ENCODE results near the gene HIF1AN.

The HIF1AN gene

DNA sequence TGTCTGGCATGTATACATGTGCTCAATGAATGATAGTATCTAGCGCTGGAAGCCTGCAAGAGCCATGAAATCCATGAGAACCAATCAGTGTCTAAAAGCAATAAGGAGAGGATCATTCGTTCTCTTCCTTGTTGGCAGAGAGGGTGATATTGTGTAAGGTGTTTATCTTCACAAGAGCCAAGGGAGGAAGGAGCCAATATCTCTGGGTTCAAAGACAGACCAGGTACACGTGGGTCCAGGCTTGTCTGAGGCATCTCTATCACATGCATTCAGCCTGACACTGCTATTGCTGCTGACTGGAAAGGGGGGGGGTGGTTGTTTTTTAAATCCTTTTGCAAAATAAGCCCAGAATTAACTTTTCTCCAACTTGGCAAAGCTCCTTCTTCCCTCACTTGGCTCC is 20.1 kb upstream of the HIF1AN start:
- H3K27me3 ChIP-seq (ENCODE audit: control insufficient read depth in 3 of 3, insufficient read depth in 3 of 3, low read depth in 1 of 3, low read length in 3 of 3), result peaks cover 0 to 9% (median 0%) of the 10 kb centered on the region in 3 experiments
- H3K27ac ChIP-seq (replicated peaks; ENCODE audit: low read length), result no peak overlapping the region
- no peak overlapping the region for H2BK5ac ChIP-seq (ENCODE audit: low read length)
- H3K79me1 ChIP-seq (ENCODE audit: low read depth, low read length), result no peaks in the 10 kb centered on the region
- H3K4ac ChIP-seq (ENCODE audit: low read length), result no peak overlapping the region
- no peak overlapping the region for H4K91ac ChIP-seq (ENCODE audit: low read depth, low read length, poor library complexity)
- H3K4me3 ChIP-seq (ENCODE audit: low read length in 2 of 2), result no peak overlapping the region
- H3K14ac ChIP-seq (ENCODE audit: low read length), result no peak overlapping the region
- no peak overlapping the region for H3K4me2 ChIP-seq (ENCODE audit: insufficient read depth, low read length, poor library complexity, severe bottlenecking)
- H2BK12ac ChIP-seq (ENCODE audit: low read length), result no peak overlapping the region
- no peak overlapping the region for H2BK120ac ChIP-seq (ENCODE audit: low read depth, low read length)
- H3K9me3 ChIP-seq (replicated peaks in 1 of 2; ENCODE audit: control insufficient read depth in 2 of 2, insufficient read depth in 1 of 2, low read depth in 1 of 2, low read length in 2 of 2), result no peaks in the 10 kb centered on the region
- H3K36me3 ChIP-seq (replicated peaks in 1 of 2; ENCODE audit: control insufficient read depth in 2 of 2, insufficient read depth in 2 of 2, low read length in 2 of 2), result peaks cover 1 to 9% of the 10 kb centered on the region in 2 donors
- H2AK5ac ChIP-seq (ENCODE audit: low read depth, low read length), result no peak overlapping the region
- no peak for DNase-seq (ENCODE audit: low spot score)
- no peak overlapping the region for H3K23ac ChIP-seq (ENCODE audit: low read depth, low read length, poor library complexity)
- no peak overlapping the region for H3K18ac ChIP-seq (ENCODE audit: low read length)
- WGBS, 2 donors (ENCODE audit: extremely low coverage in 2 of 2, insufficient read length in 2 of 2, insufficient replicate concordance in 1 of 2), result no CpG with 5 or more reads among the region's 3 CpGs
- H3K9ac ChIP-seq (ENCODE audit: low read depth, low read length, poor library complexity), result no peak overlapping the region
- no peak overlapping the region for H4K8ac ChIP-seq (ENCODE audit: low read depth, low read length)
- no peak overlapping the region for H2BK15ac ChIP-seq (ENCODE audit: low read length)
- no peaks in the 10 kb centered on the region for H3K4me1 ChIP-seq (ENCODE audit: control insufficient read depth in 2 of 2, insufficient read depth in 1 of 2, low read depth in 1 of 2, low read length in 2 of 2)
- H2AFZ ChIP-seq (ENCODE audit: low read length), result no peak overlapping the region

DNA sequence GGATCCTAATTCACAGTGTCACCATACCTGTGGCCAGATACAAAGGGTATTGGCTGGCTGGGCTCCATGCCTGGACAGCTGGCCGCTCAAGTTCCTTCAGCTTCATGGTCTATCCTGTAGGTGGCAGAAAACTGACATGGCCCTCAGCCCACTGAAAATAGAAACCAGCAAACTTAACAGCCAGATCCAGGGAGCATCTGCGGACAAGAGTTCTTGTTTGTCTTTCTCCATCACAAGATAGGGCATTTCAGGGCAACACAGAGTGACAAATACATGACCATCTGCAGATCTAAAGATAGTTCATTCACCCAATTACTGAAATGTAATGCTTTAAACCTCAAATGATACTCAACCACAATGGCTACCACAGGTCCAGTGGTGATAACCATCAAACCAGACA is 18.9 kb upstream of the HIF1AN start:
- no peak overlapping the region for H3K27ac ChIP-seq (replicated peaks; ENCODE audit: low read length)
- no peak overlapping the region for H3K14ac ChIP-seq (ENCODE audit: low read length)
- no peak overlapping the region for H4K91ac ChIP-seq (ENCODE audit: low read depth, low read length, poor library complexity)
- H3K36me3 ChIP-seq (replicated peaks in 1 of 2; ENCODE audit: control insufficient read depth in 2 of 2, insufficient read depth in 2 of 2, low read length in 2 of 2), result peaks cover 0 to 9% of the 10 kb centered on the region in 2 donors
- no peak overlapping the region for H2BK12ac ChIP-seq (ENCODE audit: low read length)
- no peak for DNase-seq (ENCODE audit: low spot score)
- no peak overlapping the region for H3K4ac ChIP-seq (ENCODE audit: low read length)
- no peak overlapping the region for H3K23ac ChIP-seq (ENCODE audit: low read depth, low read length, poor library complexity)
- H3K79me1 ChIP-seq (ENCODE audit: low read depth, low read length), result no peaks in the 10 kb centered on the region
- no peak overlapping the region for H2BK5ac ChIP-seq (ENCODE audit: low read length)
- H3K9me3 ChIP-seq (replicated peaks in 1 of 2; ENCODE audit: control insufficient read depth in 2 of 2, insufficient read depth in 1 of 2, low read depth in 1 of 2, low read length in 2 of 2), result no peaks in the 10 kb centered on the region
- no peak overlapping the region for H3K4me3 ChIP-seq (ENCODE audit: low read length in 2 of 2)
- no CpG with 5 or more reads among the region's 2 CpGs for WGBS, 2 donors (ENCODE audit: extremely low coverage in 2 of 2, insufficient read length in 2 of 2, insufficient replicate concordance in 1 of 2)
- no peak overlapping the region for H2BK120ac ChIP-seq (ENCODE audit: low read depth, low read length)
- no peak overlapping the region for H2AK5ac ChIP-seq (ENCODE audit: low read depth, low read length)
- no peak overlapping the region for H3K9ac ChIP-seq (ENCODE audit: low read depth, low read length, poor library complexity)
- H3K18ac ChIP-seq (ENCODE audit: low read length), result no peak overlapping the region
- no peak overlapping the region for H4K8ac ChIP-seq (ENCODE audit: low read depth, low read length)
- H2AFZ ChIP-seq (ENCODE audit: low read length), result no peak overlapping the region
- H3K4me1 ChIP-seq (ENCODE audit: control insufficient read depth in 2 of 2, insufficient read depth in 1 of 2, low read depth in 1 of 2, low read length in 2 of 2), result no peaks in the 10 kb centered on the region
- no peak overlapping the region for H2BK15ac ChIP-seq (ENCODE audit: low read length)
- peaks cover 0 to 13% (median 0%) of the 10 kb centered on the region in 3 experiments for H3K27me3 ChIP-seq (ENCODE audit: control insufficient read depth in 3 of 3, insufficient read depth in 3 of 3, low read depth in 1 of 3, low read length in 3 of 3)
- H3K4me2 ChIP-seq (ENCODE audit: insufficient read depth, low read length, poor library complexity, severe bottlenecking), result no peak overlapping the region

- Histone ChIP-seq H3K4me3 (ENCODE audit: low read length in 2 of 2) (peak overlapping the region in 1 of 2 donors; percentile 53), H2BK15ac (ENCODE audit: low read length) (no peak overlapping the region), H3K4ac (ENCODE audit: low read length) (no peak overlapping the region), H3K4me1 (ENCODE audit: control insufficient read depth in 2 of 2, insufficient read depth in 1 of 2, low read depth in 1 of 2, low read length in 2 of 2) (no peaks in the 10 kb centered on the region), H3K79me1 (ENCODE audit: low read depth, low read length) (no peaks in the 10 kb centered on the region), H2BK5ac (ENCODE audit: low read length) (no peak overlapping the region), H3K9me3 (replicated peaks in 1 of 2; ENCODE audit: control insufficient read depth in 2 of 2, insufficient read depth in 1 of 2, low read depth in 1 of 2, low read length in 2 of 2) (no peaks in the 10 kb centered on the region), H2AFZ (ENCODE audit: low read length) (peak overlapping the region; percentile 93), H3K27me3 (ENCODE audit: control insufficient read depth in 3 of 3, insufficient read depth in 3 of 3, low read depth in 1 of 3, low read length in 3 of 3) (peaks cover 0 to 13% (median 0%) of the 10 kb centered on the region in 3 experiments), H2BK12ac (ENCODE audit: low read length) (no peak overlapping the region), H3K36me3 (replicated peaks in 1 of 2; ENCODE audit: control insufficient read depth in 2 of 2, insufficient read depth in 2 of 2, low read length in 2 of 2) (peaks cover 0 to 26% of the 10 kb centered on the region in 2 donors), H3K14ac (ENCODE audit: low read length) (no peak overlapping the region), H4K91ac (ENCODE audit: low read depth, low read length, poor library complexity) (no peak overlapping the region), H3K23ac (ENCODE audit: low read depth, low read length, poor library complexity) (no peak overlapping the region), H4K8ac (ENCODE audit: low read depth, low read length) (no peak overlapping the region), H3K4me2 (ENCODE audit: insufficient read depth, low read length, poor library complexity, severe bottlenecking) (no peak overlapping the region), H3K27ac (replicated peaks; ENCODE audit: low read length) (no peak overlapping the region), H2AK5ac (ENCODE audit: low read depth, low read length) (no peak overlapping the region), H3K9ac (ENCODE audit: low read depth, low read length, poor library complexity) (no peak overlapping the region), H3K18ac (ENCODE audit: low read length) (no peak overlapping the region), H2BK120ac (ENCODE audit: low read depth, low read length) (no peak overlapping the region)
- no CpG with 5 or more reads among the region's 7 CpGs for WGBS, 2 donors (ENCODE audit: extremely low coverage in 2 of 2, insufficient read length in 2 of 2, insufficient replicate concordance in 1 of 2)
- peak; percentile 58 for DNase-seq (ENCODE audit: low spot score)
Measured at GRCh38 chr10:100518761-100519241, 16.9 kb upstream of the HIF1AN start.

- no peak within 1 kb of the TSS for H4K8ac ChIP-seq (ENCODE audit: low read depth, low read length)
- no peak within 1 kb of the TSS for H2BK120ac ChIP-seq (ENCODE audit: low read depth, low read length)
- H3K23ac ChIP-seq (ENCODE audit: low read depth, low read length, poor library complexity), result peak within 1 kb of the TSS; percentile 13
- no peaks in the 10 kb centered on the region for H3K4me1 ChIP-seq (ENCODE audit: control insufficient read depth in 2 of 2, insufficient read depth in 1 of 2, low read depth in 1 of 2, low read length in 2 of 2)
- H3K36me3 ChIP-seq (replicated peaks in 1 of 2; ENCODE audit: control insufficient read depth in 2 of 2, insufficient read depth in 2 of 2, low read length in 2 of 2), result peaks cover 4 to 33% of the 10 kb centered on the region in 2 donors
- peak within 1 kb of the TSS; percentile 87 for H3K9ac ChIP-seq (ENCODE audit: low read depth, low read length, poor library complexity)
- H3K14ac ChIP-seq (ENCODE audit: low read length), result no peak within 1 kb of the TSS
- H4K91ac ChIP-seq (ENCODE audit: low read depth, low read length, poor library complexity), result no peak within 1 kb of the TSS
- H2BK12ac ChIP-seq (ENCODE audit: low read length), result no peak within 1 kb of the TSS
- no peaks in the 10 kb centered on the region for H3K9me3 ChIP-seq (replicated peaks in 1 of 2; ENCODE audit: control insufficient read depth in 2 of 2, insufficient read depth in 1 of 2, low read depth in 1 of 2, low read length in 2 of 2)
- no CpG with 5 or more reads among the region's 72 CpGs for whole genome bisulfite sequencing, 2 donors (ENCODE audit: extremely low coverage in 2 of 2, insufficient read length in 2 of 2, insufficient replicate concordance in 1 of 2)
- H2AFZ ChIP-seq (ENCODE audit: low read length), result peak within 1 kb of the TSS; percentile 93
- peaks cover 0 to 13% (median 0%) of the 10 kb centered on the region in 3 experiments for H3K27me3 ChIP-seq (ENCODE audit: control insufficient read depth in 3 of 3, insufficient read depth in 3 of 3, low read depth in 1 of 3, low read length in 3 of 3)
- no peak within 1 kb of the TSS for H2AK5ac ChIP-seq (ENCODE audit: low read depth, low read length)
- no peaks in the 10 kb centered on the region for H3K79me1 ChIP-seq (ENCODE audit: low read depth, low read length)
- DNase-seq (ENCODE audit: low spot score), result peak; percentile 54
- H3K4ac ChIP-seq (ENCODE audit: low read length), result no peak within 1 kb of the TSS
- peak within 1 kb of the TSS; percentile 94 for H3K4me2 ChIP-seq (ENCODE audit: insufficient read depth, low read length, poor library complexity, severe bottlenecking)
- H2BK15ac ChIP-seq (ENCODE audit: low read length), result no peak within 1 kb of the TSS
- H2BK5ac ChIP-seq (ENCODE audit: low read length), result no peak within 1 kb of the TSS
- peak within 1 kb of the TSS; percentile 53 to 78 for H3K4me3 ChIP-seq (ENCODE audit: low read length in 2 of 2)
- peak within 1 kb of the TSS; percentile 54 for H3K18ac ChIP-seq (ENCODE audit: low read length)
- H3K27ac ChIP-seq (replicated peaks; ENCODE audit: low read length), result no peak within 1 kb of the TSS
Measured at GRCh38 chr10:100519311-100520051, 16.3 kb upstream of the HIF1AN start, which contains the start of gene SEC31B. Gene SEC31B, minus strand, starts transcription at chr10:100519861. Its CDS starts 2,909 bp downstream, at chr10:100516952.

Data from neuronal stem cell (in vitro differentiated cells).